Common myeloid progenitor, CD34-positive (primary cell): ENCODE results near the gene CNOT2. TPM values are rescaled to one million over a fixed set of nuclear protein-coding genes. Genes with fewer than 3 reads are reported as not detected.

Experiments used
- CTCF ChIA-PET: fragments of 350-600 bp; sonication (Branson Sonifier 250); formaldehyde crosslinking; loops from one replicate; lab custom pipeline; 2021; ENCODE audit warnings: antibody characterized with exemption; lab: Charles Lee
- POLR2A ChIA-PET: fragments of 350-600 bp; sonication (Branson Sonifier 250); formaldehyde crosslinking; loops from one replicate; lab custom pipeline; 2021; ENCODE audit warnings: antibody characterized with exemption; lab: Charles Lee
- DNase-seq, 3 donors: peaks; one replicate each; pipeline versions ENCODE4 v3.0.0 to v3.0.0-alpha.2; 2013
- H3K27ac ChIP-seq, 2 experiments: 1 replicate in 1 of 2; 2 replicates in 1 of 2; pipeline ENCODE4 v1.7.0; 2013; ENCODE audit warnings: inconsistent platforms in 2 of 2, low read length in 2 of 2, mild to moderate bottlenecking in 2 of 2, low read depth in 1 of 2, moderate library complexity in 1 of 2; ENCODE audit not compliant: severe bottlenecking in 2 of 2, insufficient read depth in 1 of 2, poor library complexity in 1 of 2
- H3K27me3 ChIP-seq, 5 experiments: replicated peaks in 2 of 5; 1 replicate in 3 of 5; 2 replicates in 2 of 5; pipeline versions ENCODE4 v1.6.1 to v1.7.0; 2013; ENCODE audit warnings: low read length in 4 of 5, mild to moderate bottlenecking in 2 of 5, moderate library complexity in 2 of 5, inconsistent platforms in 1 of 5; ENCODE audit not compliant: insufficient read depth in 5 of 5, control insufficient read depth in 4 of 5
- H3K36me3 ChIP-seq, 4 experiments: 1 replicate in 2 of 4; 2 replicates in 2 of 4; pipeline versions ENCODE4 v1.6.1 to v1.7.0; 2013; ENCODE audit warnings: low read length in 3 of 4, control low read depth in 1 of 4, mild to moderate bottlenecking in 1 of 4; ENCODE audit not compliant: control insufficient read depth in 4 of 4, insufficient read depth in 4 of 4
- H3K4me1 ChIP-seq, 4 experiments: 1 replicate in 3 of 4; 2 replicates in 1 of 4; pipeline versions ENCODE4 v1.6.1 to v1.7.1; 2013; ENCODE audit warnings: low read length in 3 of 4, mild to moderate bottlenecking in 3 of 4, control low read depth in 1 of 4, inconsistent platforms in 1 of 4, moderate library complexity in 1 of 4; ENCODE audit not compliant: control insufficient read depth in 4 of 4, insufficient read depth in 4 of 4; ENCODE audit errors: control extremely low read depth in 1 of 4
- H3K4me3 ChIP-seq, 7 experiments: 1 replicate in 4 of 7; 2 replicates in 3 of 7; pipeline versions ENCODE4 v1.5.1 to v1.7.0; 2013; ENCODE audit warnings: mild to moderate bottlenecking in 7 of 7, low read length in 6 of 7, moderate library complexity in 6 of 7, inconsistent platforms in 2 of 7, low read depth in 2 of 7, control low read depth in 1 of 7; ENCODE audit not compliant: insufficient read depth in 4 of 7, control insufficient read depth in 1 of 7; ENCODE audit errors: extremely low read depth in 1 of 7
- H3K9me3 ChIP-seq, 5 experiments: 1 replicate in 4 of 5; 2 replicates in 1 of 5; pipeline versions ENCODE4 v1.6.1 to v1.7.1; 2013; ENCODE audit warnings: low read length in 4 of 5, mild to moderate bottlenecking in 2 of 5, inconsistent platforms in 1 of 5, low read depth in 1 of 5, moderate library complexity in 1 of 5; ENCODE audit not compliant: control insufficient read depth in 4 of 5, insufficient read depth in 2 of 5; ENCODE audit errors: control extremely low read depth in 1 of 5
- WGBS: methylation state at CpG from one replicate; pipeline ENCODE4 v1.1.5; 2013; ENCODE audit not compliant: insufficient coverage; 5-methylcytosine and 5-hydroxymethylcytosine counted together
- polyA plus RNA-seq: library from polyadenylated mRNA; unstranded; fragments of 120-200 nt; gene quantifications from one replicate; pipeline ENCODE4 v1.2.1, GENCODE V29; 2013

The CNOT2 gene, protein sequence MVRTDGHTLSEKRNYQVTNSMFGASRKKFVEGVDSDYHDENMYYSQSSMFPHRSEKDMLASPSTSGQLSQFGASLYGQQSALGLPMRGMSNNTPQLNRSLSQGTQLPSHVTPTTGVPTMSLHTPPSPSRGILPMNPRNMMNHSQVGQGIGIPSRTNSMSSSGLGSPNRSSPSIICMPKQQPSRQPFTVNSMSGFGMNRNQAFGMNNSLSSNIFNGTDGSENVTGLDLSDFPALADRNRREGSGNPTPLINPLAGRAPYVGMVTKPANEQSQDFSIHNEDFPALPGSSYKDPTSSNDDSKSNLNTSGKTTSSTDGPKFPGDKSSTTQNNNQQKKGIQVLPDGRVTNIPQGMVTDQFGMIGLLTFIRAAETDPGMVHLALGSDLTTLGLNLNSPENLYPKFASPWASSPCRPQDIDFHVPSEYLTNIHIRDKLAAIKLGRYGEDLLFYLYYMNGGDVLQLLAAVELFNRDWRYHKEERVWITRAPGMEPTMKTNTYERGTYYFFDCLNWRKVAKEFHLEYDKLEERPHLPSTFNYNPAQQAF
- 95.3 TPM for polyA plus RNA-seq

DNA sequence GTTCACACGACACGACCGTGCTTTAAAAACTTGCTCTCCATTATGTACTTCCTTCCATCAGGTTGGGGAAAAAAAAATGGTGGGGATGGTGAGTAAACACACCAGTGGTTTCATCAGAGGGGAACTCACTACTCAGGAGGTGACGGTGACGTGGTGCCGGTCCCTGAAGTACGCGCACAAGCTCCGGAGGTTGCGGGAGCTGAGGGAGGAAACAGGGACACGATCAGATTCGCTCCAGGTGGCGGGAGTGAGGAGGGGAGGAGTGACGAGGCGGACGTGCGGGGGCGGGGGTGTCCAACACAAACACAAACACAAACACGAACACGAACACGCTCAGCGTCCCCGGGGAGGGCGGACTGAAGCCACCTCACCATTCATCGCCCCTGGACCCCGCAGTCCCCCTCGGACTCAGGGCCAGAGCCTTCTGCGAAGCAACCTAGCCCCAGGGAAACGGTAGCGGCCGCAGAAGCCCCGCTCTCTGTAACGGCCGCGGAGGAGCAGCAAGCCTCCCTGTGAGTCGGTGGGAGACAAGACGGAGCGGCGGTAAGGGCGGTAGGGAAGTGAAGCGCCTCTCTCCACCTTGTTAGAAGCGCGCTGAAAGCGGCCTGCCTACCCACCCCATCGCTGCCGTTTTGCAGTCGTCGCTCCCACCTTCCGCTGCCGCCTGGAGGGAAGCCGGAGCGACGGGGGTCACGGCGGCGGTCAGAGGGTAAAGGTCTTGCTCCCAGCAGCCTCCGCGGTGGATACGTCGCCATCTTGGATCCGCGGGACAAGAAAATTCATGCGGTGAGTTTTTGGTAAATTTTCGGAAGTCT lies at the start of gene CNOT2:
CNOT2 (plus strand) TSS at position 739 of the 815 bp plus-strand sequence. CDS start 34,794 bp downstream, outside the sequence.
- H3K4me1 ChIP-seq = peaks cover 17 to 51% (median 30%) of the 10 kb centered on the region in 4 experiments
- H3K27me3 ChIP-seq = no peaks in the 10 kb centered on the region
- peak within 1 kb of the TSS; percentile 80 to 98 (median 94) for H3K4me3 ChIP-seq
- H3K36me3 ChIP-seq = peaks cover 6 to 24% (median 14%) of the 10 kb centered on the region in 4 experiments
- WGBS = 0% methylated on average over 47 of the region's 64 CpGs
- ChIA-PET CTCF (no interaction called here), POLR2A (interaction anchor here (0.6 to 1.4 kb wide), 2 partner anchors 77 to 572 kb away, joined by 3 to 7 read pairs; no protein-coding TSS in a partner anchor)
- H3K9me3 ChIP-seq = no peaks in the 10 kb centered on the region
- DNase-seq = peak; percentile 95 to 98 (median 97)
- peak within 1 kb of the TSS; percentile 98 to 99 for H3K27ac ChIP-seq

DNA sequence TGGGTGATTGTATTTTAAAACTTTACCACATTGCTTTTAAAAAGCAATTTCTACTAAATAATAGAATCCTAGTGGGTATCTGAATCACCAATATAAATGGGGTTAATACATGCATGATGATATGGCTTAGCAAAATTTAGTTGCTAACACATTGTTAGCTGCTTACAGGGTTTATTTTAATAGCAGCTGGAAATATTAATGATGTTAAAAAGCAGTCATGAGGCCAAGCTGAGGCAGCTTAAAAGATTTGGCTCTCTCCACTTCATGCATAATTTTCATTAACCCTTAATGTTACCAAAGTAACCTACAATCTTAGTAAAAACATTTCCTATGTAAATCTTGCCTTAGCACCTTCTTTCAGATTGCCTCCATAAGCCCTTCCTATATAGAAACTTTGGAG lies 49.2 kb upstream of the CNOT2 start:
- H3K4me1 ChIP-seq = peaks cover 0 to 15% (median 0%) of the 10 kb centered on the region in 4 experiments
- POLR2A ChIA-PET = interaction anchor here (0.7 kb wide), 1 partner anchor 89 kb away, joined by 3 read pairs; no protein-coding TSS in a partner anchor
- no peaks in the 10 kb centered on the region for H3K27me3 ChIP-seq
- CTCF ChIA-PET = no interaction called here
- H3K27ac ChIP-seq = no peak overlapping the region
- no peaks in the 10 kb centered on the region for H3K36me3 ChIP-seq
- no peak overlapping the region for H3K4me3 ChIP-seq
- H3K9me3 ChIP-seq = no peaks in the 10 kb centered on the region
- no peak for DNase-seq

DNA sequence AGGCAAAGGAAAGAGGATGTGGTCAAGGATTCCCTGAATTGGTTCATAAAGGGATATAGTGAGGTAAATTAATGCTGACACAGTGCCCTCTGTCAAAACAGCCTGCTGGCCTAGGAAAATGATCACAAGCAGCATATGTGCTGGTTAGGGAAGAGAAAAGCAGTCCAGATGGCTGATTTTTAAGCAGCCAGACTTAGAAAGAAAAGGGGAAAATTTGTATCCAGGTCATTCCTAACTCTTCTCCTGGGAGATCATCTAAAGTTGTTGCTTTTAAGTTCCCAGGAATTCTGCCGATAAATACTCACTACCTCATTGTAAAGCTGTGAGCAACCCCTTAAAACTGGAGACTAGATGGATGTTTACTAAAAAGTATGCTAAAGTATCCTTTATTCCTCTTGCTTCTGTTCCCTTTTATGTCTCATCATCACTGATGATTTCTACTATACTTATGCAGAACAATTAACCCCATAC lies 46.4 kb upstream of the CNOT2 start:
- no peak for DNase-seq
- Histone ChIP-seq H3K27me3 (no peaks in the 10 kb centered on the region), H3K4me1 (peaks cover 0 to 15% (median 0%) of the 10 kb centered on the region in 4 experiments), H3K4me3 (no peak overlapping the region), H3K9me3 (no peaks in the 10 kb centered on the region), H3K27ac (no peak overlapping the region), H3K36me3 (no peaks in the 10 kb centered on the region)
- ChIA-PET POLR2A (no interaction called here), CTCF (no interaction called here)
- no CpG with 5 or more reads among the region's 1 CpG for WGBS

DNA sequence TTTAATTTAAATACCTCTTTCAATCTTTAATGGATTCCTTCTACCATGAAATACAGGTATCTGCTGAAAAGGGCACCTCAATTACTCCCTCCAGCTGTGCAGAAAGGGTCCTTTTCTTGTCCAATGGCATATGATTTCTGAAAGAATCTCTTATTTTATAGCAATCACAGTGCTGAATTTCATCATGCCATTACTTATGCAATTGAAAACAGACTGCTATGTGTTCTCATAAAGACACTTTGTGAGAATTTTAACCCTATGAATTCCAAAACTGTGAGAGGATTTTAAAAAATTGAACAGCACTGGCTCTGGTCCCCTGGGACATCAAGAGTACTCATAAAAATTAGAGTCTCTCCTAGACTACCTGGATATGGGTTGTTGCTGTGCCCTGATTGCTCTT lies 45.9 kb upstream of the CNOT2 start:
- Histone ChIP-seq H3K4me1 (peaks cover 0 to 15% (median 0%) of the 10 kb centered on the region in 4 experiments), H3K36me3 (no peaks in the 10 kb centered on the region), H3K9me3 (no peaks in the 10 kb centered on the region), H3K4me3 (no peak overlapping the region), H3K27ac (no peak overlapping the region), H3K27me3 (no peaks in the 10 kb centered on the region)
- ChIA-PET CTCF (no interaction called here), POLR2A (no interaction called here)
- DNase-seq = no peak

DNA sequence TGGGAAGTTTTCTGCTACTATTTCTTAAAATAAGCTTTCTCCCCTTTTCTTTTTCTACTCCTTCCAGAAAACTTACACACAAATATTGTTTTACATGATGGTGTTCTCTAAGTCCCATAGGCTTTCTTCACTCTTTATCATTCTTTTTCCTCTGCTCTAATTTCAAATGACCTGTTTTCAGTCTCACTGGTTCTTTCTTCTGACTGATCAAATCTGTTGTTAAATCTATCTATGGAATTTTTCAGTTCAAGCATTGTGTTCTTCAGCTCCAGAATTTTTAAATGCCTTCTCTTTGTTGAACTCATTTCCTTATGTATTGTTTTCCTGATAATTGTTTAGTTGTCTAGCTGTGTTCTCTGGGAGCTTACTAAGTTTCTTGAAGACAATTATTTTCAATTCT lies 29.5 kb upstream of the CNOT2 start:
- ChIA-PET POLR2A (interaction anchor here (0.6 kb wide), 1 partner anchor 64 kb away, joined by 3 read pairs; no protein-coding TSS in a partner anchor), CTCF (interaction anchor here (0.7 kb wide), 1 partner anchor 433 kb away, joined by 3 read pairs; no protein-coding TSS in a partner anchor)
- peaks cover 4 to 27% (median 7%) of the 10 kb centered on the region in 5 experiments for H3K9me3 ChIP-seq
- H3K27ac ChIP-seq = no peak overlapping the region
- H3K36me3 ChIP-seq = peaks cover 0 to 5% (median 2%) of the 10 kb centered on the region in 4 experiments
- no peak overlapping the region for H3K4me3 ChIP-seq
- DNase-seq = no peak
- no peaks in the 10 kb centered on the region for H3K27me3 ChIP-seq
- H3K4me1 ChIP-seq = no peaks in the 10 kb centered on the region

DNA sequence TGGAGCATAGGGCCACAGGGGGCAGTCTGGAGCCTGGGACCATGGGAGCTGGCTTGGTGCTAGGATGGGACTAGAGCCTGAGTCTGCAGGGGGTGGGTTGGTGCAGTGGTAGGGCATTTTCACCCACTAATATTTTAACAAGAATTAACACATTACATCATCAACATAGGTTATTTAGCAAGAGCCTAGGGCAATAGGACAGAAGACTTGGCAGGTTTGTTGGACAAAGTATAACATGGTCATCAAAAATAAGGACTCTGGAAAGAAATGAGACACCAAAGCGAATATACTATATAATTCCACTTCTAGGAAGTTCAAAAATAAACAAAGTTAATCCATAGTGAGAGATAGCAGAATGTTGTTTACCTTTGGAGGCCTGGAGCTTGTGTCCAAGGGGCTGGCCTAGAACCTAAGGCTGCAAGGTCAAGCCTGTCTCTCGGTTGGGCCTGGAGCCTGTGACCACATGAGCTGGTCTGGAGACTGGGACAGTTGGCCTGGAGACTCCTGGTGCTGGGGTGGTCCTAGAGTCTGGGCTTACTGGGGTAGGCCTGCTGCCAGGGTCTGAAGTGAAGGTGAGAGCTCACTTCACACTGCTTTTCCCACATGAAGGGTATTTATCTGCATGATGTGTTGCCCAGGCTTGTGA lies 28.1 kb upstream of the CNOT2 start:
- WGBS = 100% methylated on average over 1 of the region's 2 CpGs
- DNase-seq = no peak
- Histone ChIP-seq H3K27ac (no peak overlapping the region), H3K36me3 (peaks cover 0 to 5% (median 2%) of the 10 kb centered on the region in 4 experiments), H3K4me3 (no peak overlapping the region), H3K4me1 (no peaks in the 10 kb centered on the region), H3K27me3 (no peaks in the 10 kb centered on the region), H3K9me3 (peaks cover 4 to 22% (median 7%) of the 10 kb centered on the region in 5 experiments)
- POLR2A ChIA-PET = no interaction called here
- CTCF ChIA-PET = interaction anchor here (1.1 kb wide), 1 partner anchor 9 kb away, joined by 3 read pairs; no protein-coding TSS in a partner anchor
